Measurements from ENCODE around the gene COPE. TPM values are rescaled to one million over a fixed set of nuclear protein-coding genes. Genes with fewer than 3 reads are reported as not detected.
A peak's percentile ranks its signal among the peaks of the same experiment; 100 is the strongest.
"Not testable (repeated sequence)": the region's sequence is repeated elsewhere in the genome, so short reads cannot be mapped to it uniquely, and the experiment has no call there.

COPE gene
- total RNA-seq: 67.8 TPM

DNA sequence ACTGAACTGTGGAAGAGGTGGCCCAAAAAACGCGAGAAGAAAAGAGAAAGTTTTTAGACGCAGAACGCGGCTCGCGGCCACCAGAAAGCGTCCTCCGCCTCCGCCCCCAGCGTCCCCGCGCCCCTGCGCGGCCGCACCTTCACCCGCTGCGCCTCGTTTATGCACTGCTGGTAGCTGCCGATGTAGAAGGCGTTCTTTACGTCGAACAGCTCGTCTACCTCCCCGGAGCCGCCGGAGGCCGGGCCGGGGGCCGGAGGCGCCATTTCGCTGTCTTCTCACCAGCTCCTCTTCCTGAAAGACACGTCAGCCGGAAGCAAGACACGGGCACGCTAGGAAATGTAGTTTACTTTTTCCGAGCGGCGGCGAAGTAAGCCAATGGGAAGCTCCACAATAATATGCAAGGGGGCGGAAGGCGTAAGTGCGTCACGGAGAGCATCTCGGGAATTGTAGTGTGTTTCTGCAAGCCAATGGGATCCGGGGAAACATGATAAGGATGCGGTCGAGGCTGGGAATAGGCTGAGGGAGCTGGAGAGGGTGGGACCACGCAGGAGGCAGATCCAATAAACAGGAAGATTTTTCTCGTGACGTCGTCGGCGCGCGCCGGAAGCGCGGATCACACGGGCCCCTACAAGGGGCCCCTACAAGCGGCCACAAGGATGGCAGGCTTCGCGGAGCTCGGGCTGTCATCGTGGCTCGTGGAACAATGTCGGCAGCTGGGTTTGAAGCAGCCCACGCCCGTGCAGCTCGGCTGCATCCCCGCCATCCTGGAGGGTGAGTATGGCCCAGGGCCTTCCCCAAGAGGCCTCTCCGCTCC, at the start of gene COPE, which contains the start of gene DDX49:
TSS of gene COPE (minus strand) at position 302 of the 814 bp plus-strand sequence. CDS start at position 263, 39 bp downstream.
TSS of gene DDX49 (plus strand) at position 630 of the 814 bp plus-strand sequence. CDS start at position 657, 27 bp downstream.
- peaks cover 28 to 35% (median 30%) of the 10 kb centered on the region in 3 donors for H3K36me3 ChIP-seq (ENCODE audit: control insufficient read depth in 3 of 3, insufficient read depth in 3 of 3, low read length in 3 of 3)
- H3K27ac ChIP-seq (ENCODE audit: low read depth, low read length): peak within 1 kb of the TSS; percentile 92
- H3K9me3 ChIP-seq (ENCODE audit: control insufficient read depth in 3 of 3, low read length in 3 of 3): no peaks in the 10 kb centered on the region
- peaks cover 14 to 37% (median 21%) of the 10 kb centered on the region in 3 donors for H3K4me1 ChIP-seq (ENCODE audit: control insufficient read depth in 3 of 3, insufficient read depth in 3 of 3, low read length in 3 of 3)
- no peaks in the 10 kb centered on the region for H3K27me3 ChIP-seq (ENCODE audit: control insufficient read depth in 3 of 3, insufficient read depth in 3 of 3, low read length in 3 of 3)
- H3K4me3 ChIP-seq (ENCODE audit: low read length in 3 of 3): peak within 1 kb of the TSS; percentile 87 to 100 (median 97)
- H3K9ac ChIP-seq (ENCODE audit: low read depth in 1 of 3, low read length in 3 of 3): peak within 1 kb of the TSS; percentile 91 to 97 (median 95)

DNA sequence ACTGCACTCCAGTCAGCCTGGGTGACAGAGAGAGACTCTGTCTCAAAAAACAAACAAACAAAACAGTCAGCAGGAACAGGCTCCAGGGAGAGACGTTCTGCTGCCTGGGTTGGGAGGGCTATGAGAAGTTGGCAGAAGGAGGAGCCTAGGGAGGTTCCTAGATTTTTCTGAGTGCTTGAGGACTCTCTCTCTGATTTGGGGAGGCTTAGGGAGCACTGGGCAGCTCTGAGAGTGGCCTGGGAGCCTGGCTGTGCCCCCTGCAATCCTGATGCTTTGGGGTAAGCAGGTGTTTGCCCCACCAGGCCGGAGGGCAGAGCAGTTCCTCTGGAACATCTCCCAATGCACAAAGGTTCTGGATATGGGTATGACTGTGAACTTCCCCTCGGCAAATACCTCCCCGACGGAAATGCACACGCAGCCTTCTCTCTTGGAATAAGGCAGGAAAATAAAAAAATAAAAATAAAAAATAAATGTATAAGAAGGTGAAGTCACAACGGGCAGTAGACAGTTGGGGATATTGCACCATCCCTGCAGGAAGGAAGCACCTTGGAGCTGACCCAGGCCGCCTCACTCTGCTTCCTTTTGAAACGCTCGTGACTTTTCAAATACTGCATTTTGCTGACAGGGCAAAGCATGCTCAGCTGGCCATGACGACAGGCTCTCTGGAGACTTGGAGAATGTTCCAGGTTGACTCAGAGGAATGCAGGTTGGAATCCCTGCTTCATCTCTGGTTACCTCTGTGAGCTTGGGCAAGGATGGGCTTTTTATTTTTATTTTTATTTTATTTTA, 48.4 kb upstream of the COPE start:
- H3K27ac ChIP-seq (ENCODE audit: low read depth, low read length): peak overlapping the region; percentile 51
- H3K27me3 ChIP-seq (ENCODE audit: control insufficient read depth in 3 of 3, insufficient read depth in 3 of 3, low read length in 3 of 3): peaks cover 0 to 12% (median 10%) of the 10 kb centered on the region in 3 donors
- H3K4me3 ChIP-seq (ENCODE audit: low read length in 3 of 3): no peak overlapping the region
- no peaks in the 10 kb centered on the region for H3K36me3 ChIP-seq (ENCODE audit: control insufficient read depth in 3 of 3, insufficient read depth in 3 of 3, low read length in 3 of 3)
- peaks cover 3 to 4% (median 3%) of the 10 kb centered on the region in 3 donors for H3K4me1 ChIP-seq (ENCODE audit: control insufficient read depth in 3 of 3, insufficient read depth in 3 of 3, low read length in 3 of 3)
- no peaks in the 10 kb centered on the region for H3K9me3 ChIP-seq (ENCODE audit: control insufficient read depth in 3 of 3, low read length in 3 of 3)
- peak overlapping the region in 2 of 3 donors; percentile 6 to 60 for H3K9ac ChIP-seq (ENCODE audit: low read depth in 1 of 3, low read length in 3 of 3)

DNA sequence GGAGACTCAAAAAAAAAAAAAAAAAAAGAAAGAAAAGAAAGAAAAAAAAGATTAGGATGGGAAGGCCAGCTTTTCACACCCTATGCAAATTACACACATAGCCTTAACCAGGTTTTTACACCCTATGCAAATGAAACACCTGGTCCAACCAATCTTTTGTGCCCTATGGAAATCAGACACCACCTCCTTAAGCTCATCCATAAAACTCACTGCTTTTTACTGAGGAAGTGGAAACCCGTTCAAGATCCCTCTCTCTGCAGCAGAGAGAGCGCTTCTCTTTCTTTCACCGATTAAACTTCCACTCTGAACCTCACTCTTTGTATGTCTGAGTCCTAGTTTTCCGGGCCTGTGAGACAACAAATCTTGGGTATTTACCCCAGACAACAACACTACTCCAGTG, 47.1 kb upstream of the COPE start:
- Histone ChIP-seq H3K36me3 (ENCODE audit: control insufficient read depth in 3 of 3, insufficient read depth in 3 of 3, low read length in 3 of 3) (no peaks in the 10 kb centered on the region), H3K27me3 (ENCODE audit: control insufficient read depth in 3 of 3, insufficient read depth in 3 of 3, low read length in 3 of 3) (peaks cover 9 to 23% (median 21%) of the 10 kb centered on the region in 3 donors), H3K4me1 (ENCODE audit: control insufficient read depth in 3 of 3, insufficient read depth in 3 of 3, low read length in 3 of 3) (peaks cover 3 to 4% (median 3%) of the 10 kb centered on the region in 3 donors), H3K9me3 (ENCODE audit: control insufficient read depth in 3 of 3, low read length in 3 of 3) (no peaks in the 10 kb centered on the region), H3K9ac (ENCODE audit: low read depth in 1 of 3, low read length in 3 of 3) (no peak overlapping the region), H3K4me3 (ENCODE audit: low read length in 3 of 3) (no peak overlapping the region), H3K27ac (ENCODE audit: low read depth, low read length) (no peak overlapping the region)

DNA sequence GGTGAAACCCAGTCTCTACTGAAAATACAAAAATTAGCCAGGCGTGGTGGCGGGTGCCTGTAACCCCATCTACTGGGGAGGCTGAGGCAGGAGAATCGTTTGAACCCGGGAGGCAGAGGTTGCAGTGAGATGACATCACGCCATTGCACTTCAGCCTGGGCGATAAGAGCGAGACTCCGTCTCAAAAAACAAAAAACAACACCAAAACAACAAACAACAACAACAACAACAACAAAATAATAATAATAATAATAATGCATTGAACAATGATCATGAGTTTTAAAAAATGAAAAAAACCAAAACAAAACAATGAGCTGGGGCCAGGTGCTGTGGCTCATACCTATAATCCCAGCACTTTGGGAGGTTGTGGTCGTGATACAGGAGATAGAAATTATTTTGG, 44.9 kb upstream of the COPE start:
- Histone ChIP-seq H3K27ac (ENCODE audit: low read depth, low read length) (no peak overlapping the region), H3K9me3 (ENCODE audit: control insufficient read depth in 3 of 3, low read length in 3 of 3) (no peaks in the 10 kb centered on the region)

DNA sequence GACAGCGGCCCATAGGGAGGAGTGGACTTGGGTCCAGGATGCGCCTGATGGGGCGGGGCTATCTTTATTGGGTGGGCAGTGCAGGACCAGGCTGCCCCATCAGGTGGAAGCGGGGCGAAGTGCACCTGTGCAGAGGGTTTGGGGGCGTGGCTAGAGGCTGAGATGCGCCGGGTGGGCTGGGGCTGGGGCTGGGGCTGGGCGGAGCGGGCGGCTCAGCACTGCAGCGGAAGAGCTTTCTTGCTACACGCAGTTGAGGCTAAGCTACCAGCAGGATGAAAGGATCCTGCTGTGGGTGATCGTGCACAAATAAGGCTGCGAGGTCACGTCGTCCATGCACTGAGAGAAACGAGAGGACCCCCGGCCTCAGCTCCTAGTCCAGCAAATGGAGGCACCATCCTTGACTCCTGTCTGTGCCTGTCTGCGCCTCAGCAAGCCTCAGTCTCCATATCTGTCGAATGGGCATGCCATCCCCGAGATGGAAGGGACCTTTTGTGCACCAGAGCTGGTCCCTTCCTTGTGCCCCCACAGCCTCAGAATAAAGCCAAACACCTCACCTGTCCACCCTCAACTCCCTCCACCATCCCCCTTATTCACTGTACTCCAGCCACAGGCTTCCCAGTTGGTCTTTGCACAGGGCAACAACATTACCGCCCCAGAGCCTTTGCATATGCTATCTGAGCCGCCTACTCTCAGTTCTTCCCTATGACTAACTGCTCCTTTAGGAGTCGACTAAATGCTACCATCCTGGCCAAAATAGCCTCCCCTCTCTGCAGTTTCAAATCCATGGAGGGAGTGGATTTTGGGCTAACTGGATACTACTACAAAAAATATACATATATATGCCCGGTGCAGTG, 42.8 kb upstream of the COPE start:
- no peak overlapping the region for H3K9ac ChIP-seq (ENCODE audit: low read depth in 1 of 3, low read length in 3 of 3)
- H3K9me3 ChIP-seq (ENCODE audit: control insufficient read depth in 3 of 3, low read length in 3 of 3): no peaks in the 10 kb centered on the region
- H3K4me3 ChIP-seq (ENCODE audit: low read length in 3 of 3): no peak overlapping the region
- H3K36me3 ChIP-seq (ENCODE audit: control insufficient read depth in 3 of 3, insufficient read depth in 3 of 3, low read length in 3 of 3): no peaks in the 10 kb centered on the region
- peaks cover 16 to 25% (median 21%) of the 10 kb centered on the region in 3 donors for H3K27me3 ChIP-seq (ENCODE audit: control insufficient read depth in 3 of 3, insufficient read depth in 3 of 3, low read length in 3 of 3)
- no peak overlapping the region for H3K27ac ChIP-seq (ENCODE audit: low read depth, low read length)
- peaks cover 0 to 1% (median 0%) of the 10 kb centered on the region in 3 donors for H3K4me1 ChIP-seq (ENCODE audit: control insufficient read depth in 3 of 3, insufficient read depth in 3 of 3, low read length in 3 of 3)

More for the DNA sequence above, 44.9 kb upstream of the COPE start:
- Histone ChIP-seq H3K9ac (ENCODE audit: low read depth in 1 of 3, low read length in 3 of 3) (no peak overlapping the region), H3K4me1 (ENCODE audit: control insufficient read depth in 3 of 3, insufficient read depth in 3 of 3, low read length in 3 of 3) (peaks cover 3 to 4% (median 3%) of the 10 kb centered on the region in 3 donors), H3K4me3 (ENCODE audit: low read length in 3 of 3) (no peak overlapping the region), H3K27me3 (ENCODE audit: control insufficient read depth in 3 of 3, insufficient read depth in 3 of 3, low read length in 3 of 3) (peaks cover 13 to 25% (median 21%) of the 10 kb centered on the region in 3 donors), H3K36me3 (ENCODE audit: control insufficient read depth in 3 of 3, insufficient read depth in 3 of 3, low read length in 3 of 3) (no peaks in the 10 kb centered on the region)

DNA sequence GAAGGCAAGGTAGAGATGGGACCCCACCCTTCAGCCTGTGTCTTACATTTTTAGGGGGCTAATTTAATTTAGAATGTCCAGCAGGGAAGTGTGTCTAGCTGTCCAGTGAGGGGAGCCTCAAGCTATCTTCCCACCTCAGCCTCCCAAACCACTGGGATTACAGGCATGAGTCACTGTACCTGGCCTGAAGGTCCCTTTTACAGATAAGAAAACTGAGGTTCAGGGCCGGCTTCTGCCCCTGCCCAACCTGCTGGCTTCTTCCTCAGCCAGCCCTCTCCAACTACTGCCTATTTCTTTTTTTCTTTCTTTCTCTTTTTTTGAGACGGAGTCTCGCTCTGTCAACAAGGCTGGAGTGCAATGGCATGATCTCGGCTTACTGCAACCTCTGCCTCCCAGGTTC, 41.2 kb upstream of the COPE start:
- H3K27me3 ChIP-seq (ENCODE audit: control insufficient read depth in 3 of 3, insufficient read depth in 3 of 3, low read length in 3 of 3): peaks cover 16 to 25% (median 21%) of the 10 kb centered on the region in 3 donors
- no peak overlapping the region for H3K9ac ChIP-seq (ENCODE audit: low read depth in 1 of 3, low read length in 3 of 3)
- peaks cover 0 to 3% (median 0%) of the 10 kb centered on the region in 3 donors for H3K4me1 ChIP-seq (ENCODE audit: control insufficient read depth in 3 of 3, insufficient read depth in 3 of 3, low read length in 3 of 3)
- no peak overlapping the region for H3K27ac ChIP-seq (ENCODE audit: low read depth, low read length)
- no peak overlapping the region for H3K4me3 ChIP-seq (ENCODE audit: low read length in 3 of 3)
- no peaks in the 10 kb centered on the region for H3K9me3 ChIP-seq (ENCODE audit: control insufficient read depth in 3 of 3, low read length in 3 of 3)
- H3K36me3 ChIP-seq (ENCODE audit: control insufficient read depth in 3 of 3, insufficient read depth in 3 of 3, low read length in 3 of 3): no peaks in the 10 kb centered on the region

DNA sequence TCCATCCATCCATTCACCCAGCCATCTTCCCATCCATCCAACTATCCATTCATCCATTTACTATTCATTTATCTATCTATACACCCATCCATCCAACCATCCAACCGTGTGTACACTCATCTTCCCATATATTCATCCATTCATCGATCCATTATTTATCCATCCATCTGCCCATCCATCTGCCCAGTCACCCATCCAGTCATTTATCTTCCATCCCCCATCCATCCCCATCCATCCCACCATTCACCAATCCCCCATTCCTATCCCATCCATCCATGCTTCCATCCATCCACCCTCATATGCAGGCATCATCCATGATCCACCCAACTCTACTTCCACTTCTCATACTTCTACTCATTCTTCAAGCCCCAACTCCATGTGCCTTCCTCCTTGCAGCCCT, 35.9 kb upstream of the COPE start:
- Histone ChIP-seq H3K9me3 (ENCODE audit: control insufficient read depth in 3 of 3, low read length in 3 of 3) (no peaks in the 10 kb centered on the region), H3K9ac (ENCODE audit: low read depth in 1 of 3, low read length in 3 of 3) (no peak overlapping the region), H3K27ac (ENCODE audit: low read depth, low read length) (no peak overlapping the region), H3K4me3 (ENCODE audit: low read length in 3 of 3) (no peak overlapping the region), H3K4me1 (ENCODE audit: control insufficient read depth in 3 of 3, insufficient read depth in 3 of 3, low read length in 3 of 3) (peaks cover 0 to 8% (median 3%) of the 10 kb centered on the region in 3 donors), H3K36me3 (ENCODE audit: control insufficient read depth in 3 of 3, insufficient read depth in 3 of 3, low read length in 3 of 3) (no peaks in the 10 kb centered on the region), H3K27me3 (ENCODE audit: control insufficient read depth in 3 of 3, insufficient read depth in 3 of 3, low read length in 3 of 3) (peaks cover 0 to 2% (median 0%) of the 10 kb centered on the region in 3 donors)

DNA sequence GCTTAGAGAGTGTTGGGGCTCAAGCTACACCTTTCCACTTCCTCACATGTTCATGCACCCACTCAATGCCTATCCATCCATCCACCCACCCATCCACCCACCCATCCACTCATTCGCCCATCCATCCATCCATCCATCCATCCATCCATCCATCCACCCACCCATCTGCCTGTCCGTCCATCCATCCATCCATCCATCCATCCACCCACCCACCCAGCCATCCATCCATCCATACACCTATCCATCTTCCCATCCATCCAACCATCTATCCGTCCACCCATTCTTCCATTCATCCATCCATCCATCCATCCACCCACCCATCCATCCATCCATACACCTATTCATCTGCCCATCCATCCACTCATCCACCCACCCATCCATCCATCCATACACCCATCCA, 34.9 kb upstream of the COPE start:
- no peaks in the 10 kb centered on the region for H3K9me3 ChIP-seq (ENCODE audit: control insufficient read depth in 3 of 3, low read length in 3 of 3)
- H3K36me3 ChIP-seq (ENCODE audit: control insufficient read depth in 3 of 3, insufficient read depth in 3 of 3, low read length in 3 of 3): no peaks in the 10 kb centered on the region
- peaks cover 0 to 2% (median 0%) of the 10 kb centered on the region in 3 donors for H3K27me3 ChIP-seq (ENCODE audit: control insufficient read depth in 3 of 3, insufficient read depth in 3 of 3, low read length in 3 of 3)
- no peak overlapping the region for H3K9ac ChIP-seq (ENCODE audit: low read depth in 1 of 3, low read length in 3 of 3)
- H3K27ac ChIP-seq (ENCODE audit: low read depth, low read length): no peak overlapping the region
- H3K4me3 ChIP-seq (ENCODE audit: low read length in 3 of 3): no peak overlapping the region
- H3K4me1 ChIP-seq (ENCODE audit: control insufficient read depth in 3 of 3, insufficient read depth in 3 of 3, low read length in 3 of 3): peaks cover 0 to 8% (median 3%) of the 10 kb centered on the region in 3 donors

DNA sequence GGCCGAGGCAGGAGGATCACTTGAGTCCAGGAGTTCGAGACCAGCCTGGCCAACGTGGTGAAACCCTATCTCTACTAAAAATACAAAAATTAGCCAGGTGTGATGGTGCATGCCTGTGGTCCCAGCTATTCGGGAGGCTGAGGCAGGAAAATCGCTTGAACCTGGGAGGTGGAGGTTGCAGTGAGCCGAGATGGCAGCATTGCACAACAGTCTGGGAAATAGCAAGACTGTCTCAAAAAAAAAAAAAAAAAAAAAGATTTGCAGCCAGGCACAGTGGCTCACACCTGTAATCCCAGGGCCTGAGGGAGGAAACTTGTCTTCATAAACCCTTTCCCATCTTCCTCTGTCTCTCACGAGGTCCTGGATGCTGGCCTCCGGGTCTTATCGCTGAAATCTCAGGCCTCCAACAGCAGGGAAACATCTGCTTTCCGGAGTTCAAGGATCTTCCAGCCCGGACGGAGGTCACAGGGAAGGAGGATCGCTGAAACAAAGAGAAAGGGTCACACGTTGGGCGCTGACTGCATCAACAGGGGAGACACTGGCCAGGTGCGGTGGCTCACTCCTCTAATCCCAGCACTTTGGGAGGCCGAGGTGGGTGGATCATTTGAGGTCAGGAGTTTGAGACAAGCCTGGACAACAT, 33.3 kb upstream of the COPE start:
- not testable (repeated sequence) for H3K4me3 ChIP-seq (ENCODE audit: low read length in 3 of 3); H3K9me3 ChIP-seq (ENCODE audit: control insufficient read depth in 3 of 3, low read length in 3 of 3); H3K36me3 ChIP-seq (ENCODE audit: control insufficient read depth in 3 of 3, insufficient read depth in 3 of 3, low read length in 3 of 3); H3K27me3 ChIP-seq (ENCODE audit: control insufficient read depth in 3 of 3, insufficient read depth in 3 of 3, low read length in 3 of 3); H3K4me1 ChIP-seq (ENCODE audit: control insufficient read depth in 3 of 3, insufficient read depth in 3 of 3, low read length in 3 of 3); H3K27ac ChIP-seq (ENCODE audit: low read depth, low read length); H3K9ac ChIP-seq (ENCODE audit: low read depth in 1 of 3, low read length in 3 of 3)

Measured in skeletal muscle tissue (tissue), 4 donors.